HS-5 (cell line): ENCODE results near the gene PRKG1.

ENCODE experiments used
- DNase-seq: peaks from one replicate; pipeline ENCODE4 v3.0.0-alpha.2; 2012; ENCODE audit warnings: low read depth

PRKG1 gene

DNA sequence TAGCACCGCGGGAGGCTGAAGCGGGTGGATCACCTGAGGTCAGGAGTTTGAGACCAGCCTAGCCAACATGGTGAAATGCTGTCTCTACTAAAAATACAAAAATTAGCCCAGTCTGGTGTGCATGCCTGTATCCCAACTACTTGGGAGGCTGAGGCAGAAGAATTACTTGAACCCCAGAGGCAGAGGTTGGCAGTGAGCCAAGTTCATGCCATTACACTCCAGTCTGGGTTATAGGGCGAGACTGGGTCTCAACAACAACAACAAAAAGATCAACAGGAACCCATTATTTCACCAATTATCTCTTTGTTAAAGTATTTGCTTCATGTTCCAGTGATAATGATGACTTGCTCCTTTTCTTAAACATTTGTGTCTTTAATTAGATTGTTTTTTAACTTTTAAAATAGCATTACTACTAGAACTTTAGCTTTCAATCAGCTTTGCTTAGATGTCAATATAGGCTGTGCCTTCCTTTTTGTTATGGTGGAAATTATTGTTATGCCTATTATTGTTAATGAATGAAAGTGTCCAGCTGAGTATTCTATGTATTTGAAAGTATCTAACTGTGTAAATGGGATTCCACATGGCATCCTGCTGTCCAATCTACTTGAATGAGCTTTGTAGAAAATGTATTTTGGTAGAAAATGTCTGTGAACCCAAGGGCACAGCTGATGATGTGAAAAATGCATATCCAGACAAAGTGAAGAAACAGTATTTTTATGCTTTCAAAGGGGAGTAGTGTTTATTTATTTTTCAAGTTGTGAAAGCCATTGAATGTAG, 686.8 kb downstream of the PRKG1 start:
- no peak for DNase-seq

GRCh38 chr10:51763746-51764145, 689.5 kb downstream of the PRKG1 start:
- DNase-seq = no peak

DNA sequence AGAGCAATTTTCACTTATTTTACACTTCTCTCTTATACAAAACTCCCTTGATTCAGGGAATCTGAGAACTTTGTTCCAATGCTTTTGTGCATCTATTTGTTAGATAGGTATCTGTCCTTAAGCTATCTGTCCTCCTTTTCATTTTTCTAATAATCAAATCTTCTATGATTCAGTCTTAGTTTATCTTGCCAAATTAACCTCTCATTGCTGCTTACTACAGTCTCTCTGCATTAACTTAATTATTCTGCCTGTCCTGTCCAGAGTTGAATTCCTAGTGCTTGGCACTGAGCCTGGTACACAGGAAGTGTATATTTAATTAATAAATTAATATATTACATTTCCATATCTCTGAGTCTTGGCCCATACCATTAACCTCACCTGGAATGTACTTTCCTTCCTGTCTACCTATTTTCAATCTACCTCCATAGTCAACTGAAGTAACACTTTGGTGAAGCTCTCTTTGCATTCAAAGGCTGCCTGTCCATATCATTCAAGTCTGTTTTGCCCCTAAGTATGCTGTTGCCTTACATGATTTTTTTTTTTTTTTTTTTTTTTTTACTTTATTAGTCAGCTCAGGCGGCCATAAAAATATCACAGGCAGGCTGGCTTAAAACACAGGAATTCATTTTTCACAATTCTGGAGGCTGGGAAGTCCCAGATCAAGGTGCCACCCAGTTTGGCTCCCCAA, 691.1 kb downstream of the PRKG1 start:
- DNase-seq = no peak

DNA sequence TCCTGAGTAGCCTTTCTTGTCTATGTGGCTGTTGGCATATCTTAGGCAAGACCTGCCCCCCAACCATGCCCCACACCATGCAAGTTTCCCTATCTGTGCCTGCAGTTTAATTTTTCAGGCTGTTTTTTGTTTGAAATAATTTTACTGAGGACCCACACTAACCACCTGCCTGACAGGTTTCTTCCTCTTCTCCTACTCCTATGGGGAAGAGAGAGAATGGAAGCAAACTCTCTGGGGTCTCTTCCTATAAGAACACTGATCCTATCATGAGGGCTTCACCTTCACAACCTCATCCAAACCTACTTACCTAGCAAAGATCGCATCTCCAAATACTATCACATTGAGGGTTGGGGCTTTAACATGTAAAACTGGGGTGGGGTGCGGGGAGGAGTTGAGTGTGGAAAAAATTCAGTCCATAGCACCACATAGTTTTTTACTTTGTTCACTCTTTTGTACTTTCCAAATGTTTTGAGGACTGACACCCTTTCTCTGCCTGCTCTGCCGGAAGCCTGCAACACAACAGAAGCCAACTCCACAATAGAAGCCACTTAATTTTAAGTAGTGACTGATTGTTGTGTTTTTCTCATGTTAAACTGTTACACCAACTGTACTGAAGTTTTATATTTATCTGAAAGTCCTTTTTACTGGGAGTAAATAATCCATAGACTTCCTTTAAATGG, 692.3 kb downstream of the PRKG1 start:
- no peak for DNase-seq

DNA sequence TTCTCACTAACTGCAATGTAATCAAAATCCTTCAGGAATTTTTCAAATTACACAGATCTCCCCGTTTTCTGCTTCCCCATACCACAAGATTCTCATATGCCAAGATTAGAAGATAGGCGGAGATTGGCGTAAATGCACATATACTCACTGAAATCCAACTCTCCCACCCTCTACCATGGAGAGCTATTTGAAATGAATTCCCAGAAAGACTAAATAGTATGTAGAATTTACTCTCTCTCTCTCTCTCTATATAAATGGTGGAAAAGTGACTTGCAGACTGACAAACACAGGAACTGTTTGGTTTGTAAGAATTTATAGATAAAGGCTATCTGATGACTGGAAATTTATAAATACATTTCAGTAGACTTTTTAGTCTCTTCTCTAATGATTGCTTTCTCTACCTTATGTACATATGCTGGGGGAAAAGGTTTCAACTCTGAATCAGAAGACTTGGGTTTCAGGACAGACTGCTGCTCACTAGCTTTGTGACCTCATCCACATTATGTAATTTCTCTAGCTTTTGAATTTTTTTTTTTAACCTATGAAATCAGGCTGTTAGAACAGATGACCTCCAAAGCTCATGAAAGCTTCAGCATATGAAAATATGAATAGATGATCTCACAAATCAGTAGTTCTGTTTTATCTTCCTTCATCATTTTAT, 692.9 kb downstream of the PRKG1 start:
- no peak for DNase-seq

DNA sequence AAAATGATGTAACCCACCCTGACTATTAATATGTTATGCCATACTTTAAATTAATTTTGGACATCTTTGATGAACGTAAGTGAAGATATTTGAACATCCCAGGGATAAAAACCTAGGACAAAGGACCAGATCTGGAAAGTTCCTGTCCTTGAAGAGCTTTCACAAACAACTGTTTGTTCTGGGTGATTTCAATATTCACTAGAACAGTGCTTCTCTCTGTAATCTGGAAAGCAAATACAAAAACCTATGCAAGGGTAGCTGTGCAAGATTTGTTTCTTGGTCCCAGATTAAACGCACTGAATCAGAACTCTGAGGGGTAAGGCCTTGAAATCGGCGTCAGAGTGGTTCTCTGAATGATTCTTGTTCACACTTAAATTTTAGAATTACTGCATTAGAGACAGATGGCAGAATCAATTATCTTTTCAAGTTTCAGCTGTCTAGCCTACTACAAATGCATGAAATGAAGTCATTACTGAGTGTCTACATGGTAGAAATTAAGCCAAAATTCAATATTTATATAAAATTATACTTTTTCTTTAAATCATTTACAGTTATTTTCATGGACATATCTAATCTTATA, 694.7 kb downstream of the PRKG1 start:
- no peak for DNase-seq

DNA sequence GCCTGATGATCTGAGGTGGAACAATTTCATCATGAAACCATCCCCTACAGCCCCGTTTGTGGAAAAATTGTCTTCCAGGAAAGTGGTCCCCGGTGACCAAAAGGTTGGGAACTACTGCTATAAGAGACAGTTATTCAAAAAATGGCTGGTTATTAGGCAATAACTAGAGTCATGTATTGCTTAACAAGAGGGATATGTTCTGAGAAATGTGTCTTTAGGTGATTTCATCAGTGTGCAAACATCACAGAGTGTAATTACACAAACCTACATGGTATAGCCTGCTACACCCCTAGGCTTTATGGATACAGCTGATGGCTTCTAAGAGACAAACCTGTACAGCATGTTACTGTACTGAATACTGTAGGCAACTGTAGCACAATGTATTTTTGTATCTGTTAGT, 696.4 kb downstream of the PRKG1 start:
- DNase-seq = no peak

DNA sequence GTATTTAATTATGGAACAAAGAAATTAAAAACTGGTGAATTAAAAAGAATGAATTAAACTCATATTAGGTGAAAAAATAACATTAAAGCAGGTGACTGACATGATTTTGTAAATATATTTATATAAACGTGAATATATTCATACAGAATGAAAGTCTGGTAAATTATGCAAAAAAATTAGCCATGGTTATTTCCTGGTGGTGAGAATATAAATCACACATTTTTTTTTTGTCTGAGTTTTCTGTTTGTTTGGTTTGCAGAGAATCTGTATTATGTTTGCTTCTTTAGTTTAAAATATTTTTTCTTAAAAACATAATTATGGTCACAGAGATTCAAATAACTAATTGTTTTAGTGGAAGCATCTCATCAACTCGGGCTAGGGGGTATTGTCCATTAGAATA, 698.1 kb downstream of the PRKG1 start:
- DNase-seq = no peak

- DNase-seq = no peak
Measured at GRCh38 chr10:51773681-51774080, 699.4 kb downstream of the PRKG1 start.

DNA sequence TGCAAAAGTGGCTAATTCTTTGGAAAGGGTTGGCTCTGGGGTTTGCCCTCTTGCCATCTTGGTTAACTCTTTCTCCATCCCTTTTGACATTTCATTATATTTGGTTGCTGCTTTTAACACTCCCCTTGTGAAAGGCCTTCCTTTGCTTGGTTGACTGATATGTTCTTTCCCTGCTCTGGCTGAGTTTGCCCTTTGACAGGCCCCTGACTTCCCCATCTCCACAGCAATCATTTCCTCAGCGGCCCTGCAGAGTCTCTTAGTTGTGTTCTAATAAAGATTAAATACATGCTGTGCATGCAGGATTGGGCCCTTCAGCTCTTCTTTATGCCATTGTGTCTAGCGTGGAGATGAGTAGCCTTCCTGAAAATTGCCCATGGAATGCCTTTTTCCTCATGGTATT, 709.7 kb downstream of the PRKG1 start:
- DNase-seq = no peak

DNA sequence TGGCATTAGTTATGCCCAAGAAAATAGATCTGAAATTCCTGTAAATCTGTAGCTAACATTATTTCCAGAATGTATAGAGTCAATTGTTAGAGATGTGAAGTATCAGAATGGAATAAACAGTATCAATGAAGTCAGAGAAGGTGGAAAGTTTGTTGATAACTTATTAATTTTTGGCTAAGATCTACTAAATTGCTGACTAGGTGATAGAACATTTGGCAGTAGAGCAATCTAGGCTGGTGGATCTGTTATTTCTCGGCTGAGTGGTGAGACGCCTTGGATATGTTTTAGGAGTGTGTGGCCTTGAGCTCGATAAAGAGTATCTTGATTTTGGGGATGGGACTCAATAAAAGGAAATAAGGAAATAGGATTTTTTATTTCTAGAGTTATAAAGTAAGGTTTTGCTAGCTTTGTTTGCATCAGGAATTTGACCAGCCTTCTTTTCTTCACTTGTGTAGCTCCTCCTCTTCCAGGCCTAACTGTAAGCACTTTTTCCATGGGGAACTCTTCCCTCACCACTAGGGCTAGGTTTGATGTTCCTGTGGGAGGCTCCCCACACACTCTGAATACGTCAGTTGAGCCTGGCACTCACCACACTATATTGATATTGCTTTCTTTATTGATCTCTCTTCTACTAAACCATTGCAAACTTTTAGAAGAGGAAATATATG, 711.9 kb downstream of the PRKG1 start:
- no peak for DNase-seq

- no peak for DNase-seq
Measured at GRCh38 chr10:51786684-51787035, 712.4 kb downstream of the PRKG1 start.

- DNase-seq = no peak
Measured at GRCh38 chr10:51788273-51788672, 714.0 kb downstream of the PRKG1 start.

- no peak for DNase-seq
Measured at GRCh38 chr10:51789118-51789517, 714.8 kb downstream of the PRKG1 start.

- DNase-seq = no peak
Measured at GRCh38 chr10:51789903-51790302, 715.6 kb downstream of the PRKG1 start.

- DNase-seq = no peak
Measured at GRCh38 chr10:51792678-51793077, 718.4 kb downstream of the PRKG1 start.

DNA sequence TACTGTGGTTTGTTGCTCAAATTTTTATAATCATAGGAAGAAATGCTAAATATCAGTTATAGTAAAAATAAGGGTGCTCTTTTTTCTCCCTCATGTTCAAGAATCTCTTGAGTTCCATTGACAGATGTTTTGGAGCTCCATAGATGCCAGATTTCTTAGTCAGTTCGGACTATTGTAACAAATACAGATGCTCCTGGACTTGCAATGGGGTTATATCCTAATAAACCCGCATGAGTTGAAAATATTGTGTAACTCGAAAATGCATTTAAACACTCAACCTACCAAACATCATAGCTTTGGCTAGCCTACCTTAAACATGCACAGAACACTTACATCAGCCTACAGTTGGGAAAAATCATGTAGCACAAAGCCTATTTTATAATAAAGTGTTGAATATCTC, 725.8 kb downstream of the PRKG1 start:
- no peak for DNase-seq

GRCh38 chr10:51800725-51801424, 726.6 kb downstream of the PRKG1 start:
- no peak for DNase-seq

DNA sequence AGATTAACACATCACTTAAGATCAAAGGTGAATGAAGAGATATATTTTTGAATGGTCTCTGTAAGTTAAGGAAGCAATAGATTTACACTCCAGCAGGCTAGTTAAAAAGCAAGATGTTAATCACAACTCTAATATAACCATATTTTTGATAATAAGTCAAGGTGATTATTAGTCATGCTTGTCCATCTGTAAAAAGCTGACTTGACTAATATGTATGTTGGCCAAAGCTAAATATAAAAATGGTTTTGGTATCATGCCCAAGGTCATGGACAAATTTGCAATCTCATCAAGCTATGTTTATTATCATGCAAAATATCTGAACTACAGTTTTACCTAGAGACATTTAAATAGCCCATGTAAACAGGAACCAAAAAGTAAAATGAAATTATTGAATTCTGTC, 727.7 kb downstream of the PRKG1 start:
- DNase-seq = no peak

GRCh38 chr10:51804866-51805265, 730.6 kb downstream of the PRKG1 start:
- peak; percentile 54 for DNase-seq
